ENCODE data around the gene FUT3. TPM values are rescaled to one million over a fixed set of nuclear protein-coding genes. Genes with fewer than 3 reads are reported as not detected.

The FUT3 gene
- total RNA-seq, 4 donors from 2014 or later: 0.76 to 3.8 (median 1.9) TPM

- DNase-seq (ENCODE audit: low spot score in 2 of 2): no peak
Measured at GRCh38 chr19:5839065-5840017, 11.9 kb downstream of the FUT3 start, which contains the start of gene FUT6. Gene FUT6, minus strand, starts transcription at chr19:5839702. Its CDS starts 7,135 bp downstream, at chr19:5832567.

DNA sequence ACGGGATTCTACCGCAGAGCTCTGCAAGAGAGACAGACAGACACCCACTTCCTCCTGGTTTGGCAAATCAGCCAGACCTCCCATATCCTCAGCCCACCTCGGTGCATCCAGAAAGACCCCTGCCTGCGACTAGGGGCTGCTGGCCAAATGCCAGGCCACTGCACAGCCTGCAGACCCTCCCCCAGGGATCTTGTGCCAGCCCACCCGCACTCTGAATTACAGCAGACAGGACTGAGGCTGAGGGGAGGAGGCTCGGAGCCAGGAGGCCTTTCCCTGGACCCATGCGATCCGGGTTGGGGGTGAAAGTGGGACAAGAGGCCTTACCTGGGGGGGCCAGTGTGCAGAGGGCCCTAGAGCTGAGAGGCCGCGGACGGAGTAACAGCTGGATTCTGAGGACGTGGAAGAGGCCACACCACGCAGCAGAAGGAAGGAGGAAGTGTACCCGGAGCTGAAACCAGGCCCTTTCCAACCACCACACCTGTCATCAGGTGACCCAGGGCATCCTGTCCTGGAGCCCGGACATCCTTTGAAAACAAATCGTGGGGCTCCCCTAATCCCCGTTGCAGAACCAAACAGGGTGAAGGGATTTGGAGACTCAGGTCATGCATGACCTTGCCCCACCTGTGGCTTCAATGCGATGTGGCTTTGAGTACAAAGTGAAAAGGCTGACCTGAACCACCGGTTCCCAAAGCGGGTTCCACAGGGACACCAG is 12.7 kb downstream of the FUT3 start:
- TF ChIP-seq CTCF (IDR thresholded peaks at IDR 0.05) (no peak), POLR2A (IDR thresholded peaks at IDR 0.05) (no peak)
- no peak overlapping the region for H3K4me3 ChIP-seq (ENCODE audit: low read depth, poor library complexity, severe bottlenecking)
- no peak for DNase-seq (ENCODE audit: low spot score in 2 of 2)
- 69 to 72% methylated on average over 20 of the region's 20 CpGs for WGBS, 2 donors
- intact Hi-C loops (cut with DNase I; ENCODE audit: low total_unique reads): no loop called here

More at GRCh38 chr19:5839065-5840017, 11.9 kb downstream of the FUT3 start, which contains the start of gene FUT6:
- WGBS, 2 donors: 77 to 81% methylated on average over 9 of the region's 9 CpGs
- no peak for TF ChIP-seq CTCF (IDR thresholded peaks at IDR 0.05)
- TF ChIP-seq POLR2A (IDR thresholded peaks at IDR 0.05): no peak
- no peak within 1 kb of the TSS for H3K4me3 ChIP-seq (ENCODE audit: low read depth, poor library complexity, severe bottlenecking)
- intact Hi-C loops (cut with DNase I; ENCODE audit: low total_unique reads): no loop called here

- WGBS, 2 donors: 60 to 62% methylated on average over 15 of the region's 15 CpGs
- intact Hi-C loops (cut with DNase I; ENCODE audit: low total_unique reads): no loop called here
- H3K4me3 ChIP-seq (ENCODE audit: low read depth, poor library complexity, severe bottlenecking): no peak overlapping the region
- no peak for DNase-seq (ENCODE audit: low spot score in 2 of 2)
- TF ChIP-seq POLR2A (IDR thresholded peaks at IDR 0.05) (no peak), CTCF (IDR thresholded peaks at IDR 0.05) (no peak)
Measured at GRCh38 chr19:5837761-5838352, 13.4 kb downstream of the FUT3 start.

GRCh38 chr19:5832527-5833216 is 18.6 kb downstream of the FUT3 start:
- no peak for DNase-seq (ENCODE audit: low spot score in 2 of 2)
- H3K4me3 ChIP-seq (ENCODE audit: low read depth, poor library complexity, severe bottlenecking): no peak overlapping the region
- TF ChIP-seq POLR2A (IDR thresholded peaks at IDR 0.05) (no peak), CTCF (IDR thresholded peaks at IDR 0.05) (no peak)
- 88 to 91% methylated on average over 6 of the region's 6 CpGs for WGBS, 2 donors
- intact Hi-C loops (cut with DNase I; ENCODE audit: low total_unique reads): no loop called here

- no peak overlapping the region for H3K4me3 ChIP-seq (ENCODE audit: low read depth, poor library complexity, severe bottlenecking)
Measured at GRCh38 chr19:5832061-5832460, 19.2 kb downstream of the FUT3 start.

More at GRCh38 chr19:5832061-5832460, 19.2 kb downstream of the FUT3 start:
- no peak for DNase-seq (ENCODE audit: low spot score in 2 of 2)
- intact Hi-C loops (cut with DNase I; ENCODE audit: low total_unique reads): no loop called here
- 87 to 89% methylated on average over 12 to 16 of the region's 22 CpGs for WGBS, 2 donors
- TF ChIP-seq CTCF (IDR thresholded peaks at IDR 0.05) (no peak), POLR2A (IDR thresholded peaks at IDR 0.05) (no peak)

Data from lower leg skin (tissue), 4 donors.